ENCODE results near the gene ARHGEF16. TPM values are rescaled to one million over a fixed set of nuclear protein-coding genes. Genes with fewer than 3 reads are reported as not detected.

ARHGEF16 gene
- total RNA-seq, 4 donors from 2014 or later = 8.4 to 24.6 (median 22.4) TPM

DNA sequence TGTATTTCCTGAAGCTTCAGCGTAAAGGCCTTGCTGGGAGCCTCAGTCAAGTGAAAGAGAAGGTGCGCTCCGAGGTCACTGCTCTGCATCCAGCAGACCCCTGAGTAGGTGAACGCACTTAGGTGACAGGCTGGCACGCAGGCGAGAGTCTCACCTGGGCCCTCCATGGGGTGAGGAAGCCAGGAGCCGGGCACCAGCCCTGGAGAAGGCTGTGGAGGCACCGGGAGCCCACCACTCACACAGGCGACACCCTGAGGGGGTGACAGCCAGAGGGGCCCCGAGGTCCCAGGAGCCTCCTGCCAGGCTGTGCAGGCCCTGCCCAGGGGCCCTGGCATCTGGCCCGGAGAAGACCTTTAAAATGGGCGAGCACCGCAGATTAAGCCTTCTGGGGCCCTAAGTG, 67.6 kb downstream of the ARHGEF16 start:
- Histone ChIP-seq H3K9me3 (no peaks in the 10 kb centered on the region), H3K4me3 (no peak overlapping the region), H3K27ac (no peak overlapping the region), H3K27me3 (no peaks in the 10 kb centered on the region), H3K4me1 (peaks cover 0 to 6% (median 0%) of the 10 kb centered on the region in 3 donors), H3K36me3 (peaks cover 0 to 60% (median 0%) of the 10 kb centered on the region in 3 donors)
- 78% methylated on average over 5 of the region's 13 CpGs; no CpG with 5 or more reads in 1 of the 2 donors for WGBS, 2 donors
- TF ChIP-seq POLR2A (IDR thresholded peaks at IDR 0.05) = no peak
- TF ChIP-seq, protein P1, sequence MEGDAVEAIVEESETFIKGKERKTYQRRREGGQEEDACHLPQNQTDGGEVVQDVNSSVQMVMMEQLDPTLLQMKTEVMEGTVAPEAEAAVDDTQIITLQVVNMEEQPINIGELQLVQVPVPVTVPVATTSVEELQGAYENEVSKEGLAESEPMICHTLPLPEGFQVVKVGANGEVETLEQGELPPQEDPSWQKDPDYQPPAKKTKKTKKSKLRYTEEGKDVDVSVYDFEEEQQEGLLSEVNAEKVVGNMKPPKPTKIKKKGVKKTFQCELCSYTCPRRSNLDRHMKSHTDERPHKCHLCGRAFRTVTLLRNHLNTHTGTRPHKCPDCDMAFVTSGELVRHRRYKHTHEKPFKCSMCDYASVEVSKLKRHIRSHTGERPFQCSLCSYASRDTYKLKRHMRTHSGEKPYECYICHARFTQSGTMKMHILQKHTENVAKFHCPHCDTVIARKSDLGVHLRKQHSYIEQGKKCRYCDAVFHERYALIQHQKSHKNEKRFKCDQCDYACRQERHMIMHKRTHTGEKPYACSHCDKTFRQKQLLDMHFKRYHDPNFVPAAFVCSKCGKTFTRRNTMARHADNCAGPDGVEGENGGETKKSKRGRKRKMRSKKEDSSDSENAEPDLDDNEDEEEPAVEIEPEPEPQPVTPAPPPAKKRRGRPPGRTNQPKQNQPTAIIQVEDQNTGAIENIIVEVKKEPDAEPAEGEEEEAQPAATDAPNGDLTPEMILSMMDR (IDR thresholded peaks at IDR 0.05) = no peak
- DNase-seq = no peak
- intact Hi-C loops (cut with DNase I) = no loop called here

GRCh38 chr1:3522564-3523265, 68.2 kb downstream of the ARHGEF16 start:
- Histone ChIP-seq H3K9me3 (no peaks in the 10 kb centered on the region), H3K36me3 (peaks cover 0 to 55% (median 0%) of the 10 kb centered on the region in 3 donors), H3K4me3 (no peak overlapping the region), H3K4me1 (peaks cover 0 to 11% (median 0%) of the 10 kb centered on the region in 3 donors), H3K27ac (no peak overlapping the region), H3K27me3 (no peaks in the 10 kb centered on the region)
- TF ChIP-seq POLR2A (IDR thresholded peaks at IDR 0.05) = no peak
- TF ChIP-seq, protein P1 (IDR thresholded peaks at IDR 0.05) = no peak
- no peak for DNase-seq
- intact Hi-C loops (cut with DNase I) = no loop called here
- WGBS, 2 donors = 69 to 80% methylated on average over 3 of the region's 19 CpGs

DNA sequence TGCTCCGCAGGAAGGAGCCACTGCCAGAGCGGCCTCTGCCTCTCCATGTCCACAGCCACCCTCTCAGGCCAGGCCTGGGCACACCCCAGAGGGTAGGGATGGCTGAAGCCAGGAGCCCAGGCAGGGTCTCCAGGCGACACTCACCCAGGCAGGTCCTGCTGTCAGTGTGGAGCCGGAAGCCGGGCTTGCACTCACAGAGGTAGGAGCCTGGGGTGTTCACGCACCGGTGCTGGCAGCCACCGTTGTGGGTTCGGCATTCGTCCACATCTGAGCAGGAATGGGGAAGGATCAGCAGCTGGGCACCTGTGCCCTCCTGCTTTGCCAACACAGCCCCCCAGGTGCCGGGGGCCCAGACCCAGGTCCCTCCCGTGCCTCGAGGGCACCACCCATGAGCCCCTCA, 69.5 kb downstream of the ARHGEF16 start:
- Histone ChIP-seq H3K27me3 (no peaks in the 10 kb centered on the region), H3K27ac (no peak overlapping the region), H3K36me3 (peaks cover 0 to 42% (median 0%) of the 10 kb centered on the region in 3 donors), H3K4me1 (peaks cover under 1 to 24% (median under 1%) of the 10 kb centered on the region in 3 donors), H3K9me3 (no peaks in the 10 kb centered on the region), H3K4me3 (no peak overlapping the region)
- WGBS, 2 donors = no CpG with 5 or more reads among the region's 13 CpGs
- DNase-seq = no peak
- intact Hi-C loops (cut with DNase I) = no loop called here
- TF ChIP-seq POLR2A (IDR thresholded peaks at IDR 0.05) = no peak
- TF ChIP-seq, protein P1 (IDR thresholded peaks at IDR 0.05) = no peak

DNA sequence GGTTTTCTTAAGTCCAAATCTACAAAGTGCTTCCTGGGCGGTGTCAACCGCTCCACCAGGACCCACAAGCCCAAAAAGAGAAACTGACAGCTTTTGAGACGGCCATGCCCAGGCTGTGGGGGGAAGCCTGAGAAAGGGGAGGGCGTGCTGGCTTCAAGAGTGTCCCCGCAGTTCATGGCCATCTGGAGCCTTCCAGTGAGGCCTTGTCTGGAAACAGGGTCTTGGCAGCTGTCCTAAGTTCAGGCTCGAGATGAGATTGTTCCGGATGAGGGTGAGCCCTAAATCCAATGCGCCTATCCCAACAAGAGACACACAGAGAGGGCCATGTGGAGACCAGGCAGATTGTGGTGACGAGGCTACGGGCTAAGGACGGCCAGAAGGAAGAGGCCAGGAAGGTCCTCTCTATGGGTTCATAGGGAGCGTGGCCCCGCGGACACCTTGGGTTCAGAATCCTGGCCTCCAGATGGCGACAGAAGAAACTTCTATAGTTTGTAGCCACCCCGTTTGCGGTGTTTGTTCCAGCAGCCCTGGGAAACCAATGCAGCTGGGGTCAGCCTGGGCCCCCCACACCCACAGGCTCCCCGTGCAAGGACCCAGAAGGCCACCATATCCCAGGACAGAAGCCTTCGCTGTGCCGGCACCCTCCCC, 70.2 kb downstream of the ARHGEF16 start:
- DNase-seq = no peak
- Histone ChIP-seq H3K36me3 (peaks cover 0 to 36% (median 0%) of the 10 kb centered on the region in 3 donors), H3K9me3 (no peaks in the 10 kb centered on the region), H3K4me1 (peaks cover 8 to 31% (median 8%) of the 10 kb centered on the region in 3 donors), H3K27ac (no peak overlapping the region), H3K27me3 (no peaks in the 10 kb centered on the region), H3K4me3 (no peak overlapping the region)
- intact Hi-C loops (cut with DNase I) = no loop called here
- TF ChIP-seq, protein P1 (IDR thresholded peaks at IDR 0.05) = no peak
- TF ChIP-seq POLR2A (IDR thresholded peaks at IDR 0.05) = no peak
- WGBS, 2 donors = 82 to 88% methylated on average over 12 to 14 of the region's 20 CpGs

Measured in esophagus squamous epithelium (tissue), 5 donors.